Liver (tissue), 3 donors: Measurements from ENCODE around the gene NTM.

ENCODE experiments used
- EGR1 ChIP-seq, 2 donors: IDR thresholded peaks; 2 replicates each; pipeline ENCODE4 v1.6.1; 2016 to 2018; ENCODE audit warnings: antibody characterized with exemption in 2 of 2, low read depth in 2 of 2
- HNF4A ChIP-seq, 2 donors: conservative IDR thresholded peaks; 2 replicates each; pipeline ENCODE4 v1.6.1; 2016; ENCODE audit warnings: antibody characterized with exemption in 2 of 2, mild to moderate bottlenecking in 2 of 2
- NR2F2 ChIP-seq: IDR thresholded peaks from 2 replicates; pipeline ENCODE4 v1.6.1; 2016; ENCODE audit warnings: antibody characterized with exemption
- RAD21 ChIP-seq, 2 donors: IDR thresholded peaks; 2 replicates each; pipeline ENCODE4 v1.6.1; 2016; ENCODE audit warnings: antibody characterized with exemption in 2 of 2, mild to moderate bottlenecking in 2 of 2
- RXRA ChIP-seq, 2 donors: IDR thresholded peaks; 2 replicates each; pipeline ENCODE4 v1.6.1; 2017 to 2018; ENCODE audit warnings: antibody characterized with exemption in 2 of 2, mild to moderate bottlenecking in 1 of 2
- SP1 ChIP-seq: IDR thresholded peaks from 2 replicates; pipeline ENCODE4 v1.6.1; 2018; ENCODE audit warnings: antibody characterized with exemption, mild to moderate bottlenecking
- TAF1 ChIP-seq: conservative IDR thresholded peaks from 2 replicates; pipeline ENCODE4 v1.6.1; 2016; ENCODE audit warnings: antibody characterized with exemption, mild to moderate bottlenecking
- TF ChIP-seq, protein P1 (sequence below): fragments of 150-350 bp; IDR thresholded peaks from 2 replicates; pipeline ENCODE4 v1.5.1; 2017; ENCODE audit warnings: improper control_type of control experiment, low read depth, low read length; ENCODE audit not compliant: missing input control
- TF ChIP-seq, protein P2 (sequence below): IDR thresholded peaks from 2 replicates; pipeline ENCODE4 v1.6.1; 2016; ENCODE audit warnings: antibody characterized with exemption
- TF ChIP-seq, protein P3 (sequence below): IDR thresholded peaks from 2 replicates; pipeline ENCODE4 v1.6.1; 2016; ENCODE audit warnings: antibody characterized with exemption
- TF ChIP-seq, protein P4 (sequence below): IDR thresholded peaks from 2 replicates; pipeline ENCODE4 v1.6.1; 2016; ENCODE audit warnings: antibody characterized with exemption, mild to moderate bottlenecking
- donor health status: healthy.
- donor health status: healthy.

GRCh38 chr11:131351848-131352247, 18.6 kb upstream of the NTM start:
- TF ChIP-seq, protein P1, sequence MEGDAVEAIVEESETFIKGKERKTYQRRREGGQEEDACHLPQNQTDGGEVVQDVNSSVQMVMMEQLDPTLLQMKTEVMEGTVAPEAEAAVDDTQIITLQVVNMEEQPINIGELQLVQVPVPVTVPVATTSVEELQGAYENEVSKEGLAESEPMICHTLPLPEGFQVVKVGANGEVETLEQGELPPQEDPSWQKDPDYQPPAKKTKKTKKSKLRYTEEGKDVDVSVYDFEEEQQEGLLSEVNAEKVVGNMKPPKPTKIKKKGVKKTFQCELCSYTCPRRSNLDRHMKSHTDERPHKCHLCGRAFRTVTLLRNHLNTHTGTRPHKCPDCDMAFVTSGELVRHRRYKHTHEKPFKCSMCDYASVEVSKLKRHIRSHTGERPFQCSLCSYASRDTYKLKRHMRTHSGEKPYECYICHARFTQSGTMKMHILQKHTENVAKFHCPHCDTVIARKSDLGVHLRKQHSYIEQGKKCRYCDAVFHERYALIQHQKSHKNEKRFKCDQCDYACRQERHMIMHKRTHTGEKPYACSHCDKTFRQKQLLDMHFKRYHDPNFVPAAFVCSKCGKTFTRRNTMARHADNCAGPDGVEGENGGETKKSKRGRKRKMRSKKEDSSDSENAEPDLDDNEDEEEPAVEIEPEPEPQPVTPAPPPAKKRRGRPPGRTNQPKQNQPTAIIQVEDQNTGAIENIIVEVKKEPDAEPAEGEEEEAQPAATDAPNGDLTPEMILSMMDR = no peak
- TF ChIP-seq, protein P2, sequence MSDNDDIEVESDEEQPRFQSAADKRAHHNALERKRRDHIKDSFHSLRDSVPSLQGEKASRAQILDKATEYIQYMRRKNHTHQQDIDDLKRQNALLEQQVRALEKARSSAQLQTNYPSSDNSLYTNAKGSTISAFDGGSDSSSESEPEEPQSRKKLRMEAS = no peak
- TF ChIP-seq TAF1 = no peak
- TF ChIP-seq, protein P3, sequence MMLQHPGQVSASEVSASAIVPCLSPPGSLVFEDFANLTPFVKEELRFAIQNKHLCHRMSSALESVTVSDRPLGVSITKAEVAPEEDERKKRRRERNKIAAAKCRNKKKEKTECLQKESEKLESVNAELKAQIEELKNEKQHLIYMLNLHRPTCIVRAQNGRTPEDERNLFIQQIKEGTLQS = no peak
- TF ChIP-seq HNF4A (conservative IDR thresholded peaks at IDR 0.05) = no peak
- TF ChIP-seq, protein P4, sequence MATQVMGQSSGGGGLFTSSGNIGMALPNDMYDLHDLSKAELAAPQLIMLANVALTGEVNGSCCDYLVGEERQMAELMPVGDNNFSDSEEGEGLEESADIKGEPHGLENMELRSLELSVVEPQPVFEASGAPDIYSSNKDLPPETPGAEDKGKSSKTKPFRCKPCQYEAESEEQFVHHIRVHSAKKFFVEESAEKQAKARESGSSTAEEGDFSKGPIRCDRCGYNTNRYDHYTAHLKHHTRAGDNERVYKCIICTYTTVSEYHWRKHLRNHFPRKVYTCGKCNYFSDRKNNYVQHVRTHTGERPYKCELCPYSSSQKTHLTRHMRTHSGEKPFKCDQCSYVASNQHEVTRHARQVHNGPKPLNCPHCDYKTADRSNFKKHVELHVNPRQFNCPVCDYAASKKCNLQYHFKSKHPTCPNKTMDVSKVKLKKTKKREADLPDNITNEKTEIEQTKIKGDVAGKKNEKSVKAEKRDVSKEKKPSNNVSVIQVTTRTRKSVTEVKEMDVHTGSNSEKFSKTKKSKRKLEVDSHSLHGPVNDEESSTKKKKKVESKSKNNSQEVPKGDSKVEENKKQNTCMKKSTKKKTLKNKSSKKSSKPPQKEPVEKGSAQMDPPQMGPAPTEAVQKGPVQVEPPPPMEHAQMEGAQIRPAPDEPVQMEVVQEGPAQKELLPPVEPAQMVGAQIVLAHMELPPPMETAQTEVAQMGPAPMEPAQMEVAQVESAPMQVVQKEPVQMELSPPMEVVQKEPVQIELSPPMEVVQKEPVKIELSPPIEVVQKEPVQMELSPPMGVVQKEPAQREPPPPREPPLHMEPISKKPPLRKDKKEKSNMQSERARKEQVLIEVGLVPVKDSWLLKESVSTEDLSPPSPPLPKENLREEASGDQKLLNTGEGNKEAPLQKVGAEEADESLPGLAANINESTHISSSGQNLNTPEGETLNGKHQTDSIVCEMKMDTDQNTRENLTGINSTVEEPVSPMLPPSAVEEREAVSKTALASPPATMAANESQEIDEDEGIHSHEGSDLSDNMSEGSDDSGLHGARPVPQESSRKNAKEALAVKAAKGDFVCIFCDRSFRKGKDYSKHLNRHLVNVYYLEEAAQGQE = no peak
- no peak for TF ChIP-seq NR2F2
- no peak for TF ChIP-seq RXRA (IDR thresholded peaks at IDR 0.05)
- no peak for TF ChIP-seq EGR1 (IDR thresholded peaks at IDR 0.05; ENCODE audit: low read depth in 2 of 2)
- TF ChIP-seq RAD21 (IDR thresholded peaks at IDR 0.05) = no peak
- no peak for TF ChIP-seq SP1
